Measurements from ENCODE around the gene TIMM13.

DNA sequence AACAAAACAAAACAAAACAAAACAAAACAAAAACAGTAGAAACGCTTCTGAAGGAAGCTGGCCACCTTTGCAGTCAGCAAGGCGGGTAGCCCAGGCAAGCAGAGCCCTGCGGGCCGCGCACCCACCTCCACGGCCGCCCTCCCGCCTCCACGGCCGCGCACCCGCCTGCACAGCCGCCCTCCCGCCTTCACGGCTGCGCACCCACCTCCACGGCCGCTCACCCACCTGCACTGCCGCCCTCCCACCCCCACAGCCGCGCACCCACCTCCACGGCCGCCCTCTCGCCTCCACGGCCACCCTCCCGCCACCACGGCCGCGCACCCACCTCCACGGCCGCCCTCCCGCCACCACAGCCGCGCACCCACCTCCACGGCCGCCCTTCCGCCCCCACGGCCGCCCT is 9.0 kb upstream of the TIMM13 start:
- TF ChIP-seq, protein P1, sequence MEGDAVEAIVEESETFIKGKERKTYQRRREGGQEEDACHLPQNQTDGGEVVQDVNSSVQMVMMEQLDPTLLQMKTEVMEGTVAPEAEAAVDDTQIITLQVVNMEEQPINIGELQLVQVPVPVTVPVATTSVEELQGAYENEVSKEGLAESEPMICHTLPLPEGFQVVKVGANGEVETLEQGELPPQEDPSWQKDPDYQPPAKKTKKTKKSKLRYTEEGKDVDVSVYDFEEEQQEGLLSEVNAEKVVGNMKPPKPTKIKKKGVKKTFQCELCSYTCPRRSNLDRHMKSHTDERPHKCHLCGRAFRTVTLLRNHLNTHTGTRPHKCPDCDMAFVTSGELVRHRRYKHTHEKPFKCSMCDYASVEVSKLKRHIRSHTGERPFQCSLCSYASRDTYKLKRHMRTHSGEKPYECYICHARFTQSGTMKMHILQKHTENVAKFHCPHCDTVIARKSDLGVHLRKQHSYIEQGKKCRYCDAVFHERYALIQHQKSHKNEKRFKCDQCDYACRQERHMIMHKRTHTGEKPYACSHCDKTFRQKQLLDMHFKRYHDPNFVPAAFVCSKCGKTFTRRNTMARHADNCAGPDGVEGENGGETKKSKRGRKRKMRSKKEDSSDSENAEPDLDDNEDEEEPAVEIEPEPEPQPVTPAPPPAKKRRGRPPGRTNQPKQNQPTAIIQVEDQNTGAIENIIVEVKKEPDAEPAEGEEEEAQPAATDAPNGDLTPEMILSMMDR (IDR thresholded peaks at IDR 0.05): no peak
- TF ChIP-seq POLR2AphosphoS5 (IDR thresholded peaks at IDR 0.05; ENCODE audit: low read depth, low read length): no peak

All from SK-N-SH (cell line).